Osteoblast (primary cell): ENCODE data around the gene ITPRID2. TPM values are rescaled to one million over a fixed set of nuclear protein-coding genes. Genes with fewer than 3 reads are reported as not detected.
A peak's percentile ranks its signal among the peaks of the same experiment; 100 is the strongest.

Source experiments
- DNase-seq: peaks from one replicate; pipeline ENCODE4 v3.0.0; 2011; ENCODE audit warnings: low spot score, mixed read lengths; ENCODE audit not compliant: insufficient read length; ENCODE audit errors: missing footprints
- H2AFZ ChIP-seq: 2 replicates; pipeline ENCODE4 v1.6.0; 2011; ENCODE audit warnings: mild to moderate bottlenecking, low read length
- H3K27ac ChIP-seq: 2 replicates; pipeline ENCODE4 v1.5.1; 2011; ENCODE audit warnings: mild to moderate bottlenecking, low read depth, low read length, moderate library complexity
- H3K27me3 ChIP-seq: 2 replicates; pipeline ENCODE4 v1.6.0; 2012; ENCODE audit warnings: mild to moderate bottlenecking, control low read depth, inconsistent platforms, low read length, moderate library complexity; ENCODE audit not compliant: insufficient read depth
- H3K36me3 ChIP-seq: 2 replicates; pipeline ENCODE4 v1.5.1; 2011; ENCODE audit warnings: mild to moderate bottlenecking, low read length, control low read depth, moderate library complexity; ENCODE audit not compliant: insufficient read depth
- H3K4me1 ChIP-seq: 2 replicates; pipeline ENCODE4 v1.5.1; 2011; ENCODE audit warnings: mild to moderate bottlenecking, low read length, control low read depth, moderate library complexity; ENCODE audit not compliant: insufficient read depth
- H3K4me2 ChIP-seq: 2 replicates; pipeline ENCODE4 v1.6.0; 2011; ENCODE audit warnings: mild to moderate bottlenecking, low read length; ENCODE audit not compliant: insufficient read depth
- H3K4me3 ChIP-seq: fragments of 200-600 bp; sonication (generic); 3 replicates; pipeline ENCODE4 v1.5.1; 2012; ENCODE audit warnings: mild to moderate bottlenecking, low read length, inconsistent platforms; ENCODE audit not compliant: insufficient read depth
- H3K79me2 ChIP-seq: 2 replicates; pipeline ENCODE4 v1.6.0; 2012; ENCODE audit warnings: mild to moderate bottlenecking, low read length, control low read depth, inconsistent platforms; ENCODE audit not compliant: insufficient read depth
- H3K9me3 ChIP-seq: 2 replicates; pipeline ENCODE4 v1.5.1; 2011; ENCODE audit warnings: low read depth, low read length, control low read depth
- H4K20me1 ChIP-seq: 2 replicates; pipeline ENCODE4 v1.6.0; 2012; ENCODE audit warnings: mild to moderate bottlenecking, low read length, control low read depth; ENCODE audit not compliant: insufficient read depth
- CTCF ChIP-seq: IDR thresholded peaks from 2 replicates; pipeline ENCODE4 v1.5.1; 2011; ENCODE audit warnings: mild to moderate bottlenecking, low read depth, low read length, moderate library complexity; ENCODE audit errors: extremely low read depth
- total RNA-seq: library from RNA; depleted of rRNA; stranded (reverse); fragments of >200 nt; gene quantifications from 2 replicates; pipeline ENCODE4 v1.2.3, GENCODE V29; 2012

ITPRID2 gene
- total RNA-seq, 1 donor: 108 TPM

DNA sequence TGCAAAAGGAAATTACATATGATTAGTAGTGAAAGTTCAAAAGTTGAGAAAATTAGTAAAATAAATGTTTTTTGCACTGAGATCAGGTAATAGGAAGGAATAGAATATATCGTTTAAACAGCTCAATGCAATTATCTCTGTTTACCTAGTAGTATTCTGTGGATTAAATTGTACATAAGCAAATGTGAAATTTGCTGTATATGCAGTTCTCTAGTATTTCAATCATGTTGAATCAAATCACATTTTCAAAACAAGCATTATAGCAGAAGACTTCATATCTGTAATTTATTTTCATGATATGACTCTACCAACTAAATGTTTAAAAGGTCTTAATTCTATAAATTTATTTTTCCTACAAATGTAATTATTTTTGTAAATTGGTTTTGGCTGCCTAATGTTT is 31.6 kb downstream of the ITPRID2 start:
- no peak for DNase-seq
- H3K27ac ChIP-seq: no peak overlapping the region
- peaks cover 64% of the 10 kb centered on the region for H3K79me2 ChIP-seq
- no peaks in the 10 kb centered on the region for H3K4me1 ChIP-seq
- TF ChIP-seq CTCF: no peak
- H3K4me2 ChIP-seq: no peak overlapping the region
- peaks cover 53% of the 10 kb centered on the region for H3K36me3 ChIP-seq
- no peaks in the 10 kb centered on the region for H3K27me3 ChIP-seq
- H2AFZ ChIP-seq: no peak overlapping the region
- no peaks in the 10 kb centered on the region for H4K20me1 ChIP-seq
- no peak overlapping the region for H3K4me3 ChIP-seq
- no peaks in the 10 kb centered on the region for H3K9me3 ChIP-seq

- peaks cover 43% of the 10 kb centered on the region for H3K36me3 ChIP-seq
Measured at GRCh38 chr2:181924336-181924735, 32.8 kb downstream of the ITPRID2 start.

DNA sequence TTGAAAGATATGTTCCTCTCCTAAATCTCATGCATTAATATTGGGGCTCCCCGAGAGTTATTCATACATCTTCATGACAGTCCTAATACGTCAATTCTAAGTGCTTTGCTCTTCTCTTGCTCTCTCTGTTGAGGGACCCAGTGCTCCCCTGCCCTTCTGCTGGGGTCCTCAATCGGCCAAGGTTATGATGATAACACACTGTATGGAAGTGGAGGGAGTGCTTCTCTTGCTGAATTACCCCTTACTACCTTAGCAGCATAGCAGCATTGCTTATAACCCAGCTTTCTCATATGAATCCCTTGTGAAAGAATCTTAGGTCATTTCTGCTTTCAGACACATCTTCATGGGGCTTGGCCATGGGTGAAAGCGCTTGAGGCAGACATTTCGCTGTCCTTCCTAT is 43.2 kb downstream of the ITPRID2 start:
- H2AFZ ChIP-seq: no peak overlapping the region
- H3K27ac ChIP-seq: no peak overlapping the region
- no peak for TF ChIP-seq CTCF
- no peak overlapping the region for H3K4me2 ChIP-seq
- no peak for DNase-seq
- no peak overlapping the region for H3K4me3 ChIP-seq
- no peaks in the 10 kb centered on the region for H3K27me3 ChIP-seq
- no peaks in the 10 kb centered on the region for H3K79me2 ChIP-seq
- H3K9me3 ChIP-seq: no peaks in the 10 kb centered on the region
- H3K4me1 ChIP-seq: no peaks in the 10 kb centered on the region
- peaks cover 4% of the 10 kb centered on the region for H3K36me3 ChIP-seq
- no peaks in the 10 kb centered on the region for H4K20me1 ChIP-seq

More at GRCh38 chr2:181924336-181924735, 32.8 kb downstream of the ITPRID2 start:
- Histone ChIP-seq H3K27me3 (no peaks in the 10 kb centered on the region), H3K9me3 (no peaks in the 10 kb centered on the region), H3K79me2 (peaks cover 53% of the 10 kb centered on the region), H3K4me3 (no peak overlapping the region), H2AFZ (no peak overlapping the region), H4K20me1 (no peaks in the 10 kb centered on the region), H3K4me2 (no peak overlapping the region), H3K4me1 (no peaks in the 10 kb centered on the region), H3K27ac (no peak overlapping the region)
- DNase-seq: no peak
- no peak for TF ChIP-seq CTCF

DNA sequence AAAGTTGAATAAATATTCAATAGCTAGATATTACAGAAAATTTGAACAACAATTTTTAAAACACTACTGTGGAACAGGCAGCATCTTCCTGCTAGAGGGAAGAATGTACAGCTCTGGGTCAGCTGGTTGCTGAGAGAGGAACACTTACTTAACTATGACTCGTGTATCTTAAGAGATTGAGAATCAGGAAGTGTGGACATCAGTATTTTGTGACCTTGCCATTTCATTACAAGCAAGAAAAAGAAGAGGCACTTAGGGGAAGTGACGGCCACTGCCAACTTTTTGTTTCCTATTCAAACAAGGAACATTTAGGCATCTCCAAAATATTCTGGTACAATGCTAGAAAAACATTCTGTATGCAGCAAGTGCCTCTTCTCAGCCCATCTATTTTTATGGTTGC is 45.9 kb downstream of the ITPRID2 start:
- no peaks in the 10 kb centered on the region for H3K9me3 ChIP-seq
- DNase-seq: peak; percentile 74
- H3K4me1 ChIP-seq: no peaks in the 10 kb centered on the region
- no peaks in the 10 kb centered on the region for H3K79me2 ChIP-seq
- no peaks in the 10 kb centered on the region for H3K27me3 ChIP-seq
- H3K36me3 ChIP-seq: no peaks in the 10 kb centered on the region
- no peak overlapping the region for H3K27ac ChIP-seq
- no peaks in the 10 kb centered on the region for H4K20me1 ChIP-seq
- no peak overlapping the region for H3K4me2 ChIP-seq
- no peak overlapping the region for H3K4me3 ChIP-seq
- no peak for TF ChIP-seq CTCF
- H2AFZ ChIP-seq: no peak overlapping the region
